NCI-H187 treated with DMSO at 0.1 percent for 48 hours (cell line): ENCODE results near the gene GNB2.
"Not testable (repeated sequence)": the region's sequence is repeated elsewhere in the genome, so short reads cannot be mapped to it uniquely, and the experiment has no call there.

Experiments
- DNase-seq: peaks from one replicate; lab custom pipeline; 2025; lab: John Stamatoyannopoulos, UW

GNB2 gene

GRCh38 chr7:100696123-100696521, 22.6 kb downstream of the GNB2 start:
- no peak for DNase-seq

DNA sequence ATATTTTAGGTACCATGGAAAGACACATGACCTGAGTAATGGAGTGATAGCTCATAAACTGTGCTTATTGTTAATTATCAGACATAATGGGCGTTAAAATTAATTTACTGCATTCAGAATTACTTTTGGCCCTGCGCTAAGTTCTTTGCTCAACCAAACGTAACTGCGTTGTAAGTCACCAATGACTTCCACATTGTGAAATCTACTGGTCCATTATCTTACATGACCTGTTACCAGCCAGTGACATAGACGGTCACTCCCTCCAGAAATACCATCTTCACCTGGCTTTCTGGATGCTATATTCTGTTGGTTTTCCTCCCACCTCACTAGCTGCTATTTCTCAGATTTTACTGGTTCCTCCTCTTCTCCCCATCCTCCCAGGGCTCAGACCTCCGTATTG, 25.5 kb downstream of the GNB2 start:
- no peak for DNase-seq

GRCh38 chr7:100701089-100701488, 27.5 kb downstream of the GNB2 start:
- not testable (repeated sequence) for DNase-seq

- DNase-seq, result no peak
These were observed 31.8 kb downstream of the GNB2 start for GRCh38 chr7:100705320-100705752.

GRCh38 chr7:100705753-100706671, 32.5 kb downstream of the GNB2 start, which contains the start of gene POP7:
Gene POP7, plus strand, starts transcription at chr7:100706121. Its CDS starts 710 bp downstream, at chr7:100706831.
- DNase-seq, result peak; percentile 75

GRCh38 chr7:100706672-100707311, 33.3 kb downstream of the GNB2 start:
- no peak for DNase-seq

DNA sequence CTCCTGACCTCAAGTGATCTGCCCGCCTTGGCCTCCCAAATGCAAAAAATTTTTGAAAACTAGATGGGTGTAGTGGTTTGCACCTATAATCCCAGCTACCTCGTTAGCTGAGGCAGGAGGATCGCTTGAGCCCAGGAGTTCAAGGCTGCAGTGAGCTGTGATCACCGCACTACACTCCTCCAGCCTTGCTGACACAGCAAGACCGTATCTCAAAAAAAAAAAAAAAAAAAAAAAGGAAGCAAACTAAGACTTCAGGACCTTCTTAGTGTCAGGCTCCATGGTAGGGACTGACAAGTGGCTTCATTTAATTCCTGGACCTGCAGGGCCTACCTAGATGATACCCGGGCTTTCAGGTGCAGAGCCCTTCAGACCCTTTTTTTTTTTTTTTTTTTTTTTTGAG, 34.9 kb downstream of the GNB2 start:
- no peak for DNase-seq

GRCh38 chr7:100710452-100710851, 36.9 kb downstream of the GNB2 start:
- DNase-seq, result no peak

DNA sequence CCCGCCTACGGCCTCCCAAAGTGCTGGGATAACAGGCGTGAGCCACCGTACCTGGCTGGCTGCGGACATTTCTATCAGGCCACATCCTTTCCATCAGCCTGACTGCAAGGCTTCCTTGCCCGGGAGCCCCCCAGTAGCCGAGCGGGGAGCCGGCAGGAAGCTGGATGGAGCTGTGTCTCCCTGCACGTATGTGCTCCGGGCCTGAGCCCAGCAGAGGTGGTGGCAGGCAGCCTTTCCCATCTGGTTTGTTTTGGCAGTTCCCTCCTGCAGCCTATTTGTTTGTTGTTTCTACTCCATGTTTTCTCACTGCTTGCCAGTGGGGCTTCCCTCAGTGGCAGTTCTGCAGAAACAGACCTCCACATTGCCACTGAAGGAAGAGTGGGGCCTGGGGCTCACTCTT, 37.8 kb downstream of the GNB2 start:
- no peak for DNase-seq

DNA sequence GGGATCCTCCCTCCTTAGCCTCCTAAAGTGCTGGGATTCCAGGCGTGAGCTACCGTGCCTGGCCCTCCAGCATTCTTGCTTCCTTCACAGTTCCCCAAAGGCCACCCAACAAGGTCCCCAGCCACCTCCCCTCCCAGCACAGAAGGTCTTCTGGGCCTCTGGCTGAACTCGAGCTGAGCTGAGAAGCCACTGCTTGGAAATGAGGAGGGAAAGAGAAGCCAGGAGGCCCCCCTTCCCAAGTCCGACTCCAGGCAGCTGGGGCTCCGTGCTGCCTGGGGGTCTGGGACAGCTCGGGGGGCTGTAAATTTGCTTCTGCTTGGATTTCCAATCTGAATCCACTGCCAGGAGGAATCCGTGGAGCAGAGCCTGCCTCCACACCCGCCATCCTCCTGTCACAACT, 41.2 kb downstream of the GNB2 start:
- no peak for DNase-seq

GRCh38 chr7:100717073-100717472, 43.5 kb downstream of the GNB2 start:
- DNase-seq, result not testable (repeated sequence)

DNA sequence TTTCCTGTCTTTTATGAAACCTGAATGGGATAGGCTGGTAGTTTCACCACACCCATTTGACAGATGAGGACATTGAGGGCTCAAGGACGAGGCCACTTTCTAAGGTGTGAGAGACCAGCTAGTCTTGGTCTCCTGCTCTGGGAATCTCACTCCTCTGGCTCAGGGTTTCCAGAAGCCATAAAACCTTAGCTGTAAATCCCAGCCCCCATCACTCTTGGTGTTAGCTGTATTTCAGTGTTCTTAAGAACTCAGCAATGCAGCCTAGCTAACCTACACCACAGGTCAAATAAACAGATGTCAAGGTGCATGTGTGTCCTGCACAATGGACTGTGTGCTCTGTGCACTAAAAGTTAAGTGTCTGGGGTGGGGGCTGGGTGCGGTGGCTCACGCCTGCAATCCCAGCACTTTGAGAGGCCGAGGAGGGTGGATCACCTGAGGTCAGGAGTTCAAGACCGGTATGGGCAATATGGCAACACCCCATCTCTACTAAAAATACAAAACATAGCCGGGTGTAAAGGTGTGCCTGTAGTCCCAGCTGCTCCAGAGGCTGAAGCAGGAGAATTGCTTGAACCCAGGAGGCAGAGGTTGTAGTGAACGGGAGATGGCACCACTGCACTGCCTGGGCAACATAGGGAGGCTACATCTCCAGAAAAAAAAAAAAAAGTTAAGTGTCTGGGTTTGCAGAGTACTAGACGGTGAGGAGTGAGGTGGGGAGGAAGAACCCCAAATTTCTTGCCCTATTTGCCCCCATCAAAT, 46.2 kb downstream of the GNB2 start:
- no peak for DNase-seq

DNA sequence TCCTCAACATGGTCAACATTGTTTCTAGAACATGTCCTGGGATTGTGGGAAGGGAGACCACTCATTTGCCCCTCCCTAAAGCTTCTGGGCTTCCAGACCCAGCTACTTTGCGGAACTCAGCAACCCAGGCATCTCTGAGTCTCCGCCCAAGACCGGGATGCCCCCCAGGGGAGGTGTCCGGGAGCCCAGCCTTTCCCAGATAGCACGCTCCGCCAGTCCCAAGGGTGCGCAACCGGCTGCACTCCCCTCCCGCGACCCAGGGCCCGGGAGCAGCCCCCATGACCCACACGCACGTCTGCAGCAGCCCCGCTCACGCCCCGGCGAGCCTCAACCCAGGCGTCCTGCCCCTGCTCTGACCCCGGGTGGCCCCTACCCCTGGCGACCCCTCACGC, 46.7 kb downstream of the GNB2 start, which contains the start of gene EPO:
TSS of gene EPO (plus strand) at position 190 of the 392 bp plus-strand sequence. CDS start 513 bp downstream, outside the sequence.
- no peak for DNase-seq

- no peak for DNase-seq
These were observed 47.3 kb downstream of the GNB2 start for GRCh38 chr7:100720671-100721504.

DNA sequence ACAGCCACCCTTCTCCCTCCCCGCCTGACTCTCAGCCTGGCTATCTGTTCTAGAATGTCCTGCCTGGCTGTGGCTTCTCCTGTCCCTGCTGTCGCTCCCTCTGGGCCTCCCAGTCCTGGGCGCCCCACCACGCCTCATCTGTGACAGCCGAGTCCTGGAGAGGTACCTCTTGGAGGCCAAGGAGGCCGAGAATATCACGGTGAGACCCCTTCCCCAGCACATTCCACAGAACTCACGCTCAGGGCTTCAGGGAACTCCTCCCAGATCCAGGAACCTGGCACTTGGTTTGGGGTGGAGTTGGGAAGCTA, 47.9 kb downstream of the GNB2 start:
- DNase-seq, result no peak

DNA sequence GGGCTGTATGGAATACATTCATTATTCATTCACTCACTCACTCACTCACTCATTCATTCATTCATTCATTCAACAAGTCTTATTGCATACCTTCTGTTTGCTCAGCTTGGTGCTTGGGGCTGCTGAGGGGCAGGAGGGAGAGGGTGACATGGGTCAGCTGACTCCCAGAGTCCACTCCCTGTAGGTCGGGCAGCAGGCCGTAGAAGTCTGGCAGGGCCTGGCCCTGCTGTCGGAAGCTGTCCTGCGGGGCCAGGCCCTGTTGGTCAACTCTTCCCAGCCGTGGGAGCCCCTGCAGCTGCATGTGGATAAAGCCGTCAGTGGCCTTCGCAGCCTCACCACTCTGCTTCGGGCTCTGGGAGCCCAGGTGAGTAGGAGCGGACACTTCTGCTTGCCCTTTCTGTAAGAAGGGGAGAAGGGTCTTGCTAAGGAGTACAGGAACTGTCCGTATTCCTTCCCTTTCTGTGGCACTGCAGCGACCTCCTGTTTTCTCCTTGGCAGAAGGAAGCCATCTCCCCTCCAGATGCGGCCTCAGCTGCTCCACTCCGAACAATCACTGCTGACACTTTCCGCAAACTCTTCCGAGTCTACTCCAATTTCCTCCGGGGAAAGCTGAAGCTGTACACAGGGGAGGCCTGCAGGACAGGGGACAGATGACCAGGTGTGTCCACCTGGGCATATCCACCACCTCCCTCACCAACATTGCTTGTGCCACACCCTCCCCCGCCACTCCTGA, 49.1 kb downstream of the GNB2 start:
- DNase-seq, result no peak

DNA sequence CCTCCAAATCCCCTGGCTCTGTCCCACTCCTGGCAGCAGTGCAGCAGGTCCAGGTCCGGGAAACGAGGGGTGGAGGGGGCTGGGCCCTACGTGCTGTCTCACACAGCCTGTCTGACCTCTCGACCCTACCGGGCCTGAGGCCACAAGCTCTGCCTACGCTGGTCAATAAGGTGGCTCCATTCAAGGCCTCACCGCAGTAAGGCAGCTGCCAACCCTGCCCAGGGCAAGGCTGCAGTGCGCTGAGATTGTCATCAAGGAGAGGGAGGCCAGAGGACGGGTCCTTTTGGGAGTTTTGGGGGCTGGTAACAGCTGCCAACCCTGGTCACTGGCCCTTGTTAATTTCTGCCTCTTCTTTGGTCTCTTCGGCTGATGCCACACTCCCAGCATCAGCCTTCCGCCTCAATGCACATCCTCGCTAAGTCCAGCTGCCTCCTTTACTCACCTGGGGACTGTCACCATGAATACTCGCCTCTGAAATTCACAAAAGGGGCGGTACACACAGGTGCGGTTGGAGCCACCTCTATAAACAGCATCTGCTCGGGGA, 50.3 kb downstream of the GNB2 start:
- no peak for DNase-seq

- not testable (repeated sequence) for DNase-seq
These were observed 50.8 kb downstream of the GNB2 start for GRCh38 chr7:100724364-100724763.

DNA sequence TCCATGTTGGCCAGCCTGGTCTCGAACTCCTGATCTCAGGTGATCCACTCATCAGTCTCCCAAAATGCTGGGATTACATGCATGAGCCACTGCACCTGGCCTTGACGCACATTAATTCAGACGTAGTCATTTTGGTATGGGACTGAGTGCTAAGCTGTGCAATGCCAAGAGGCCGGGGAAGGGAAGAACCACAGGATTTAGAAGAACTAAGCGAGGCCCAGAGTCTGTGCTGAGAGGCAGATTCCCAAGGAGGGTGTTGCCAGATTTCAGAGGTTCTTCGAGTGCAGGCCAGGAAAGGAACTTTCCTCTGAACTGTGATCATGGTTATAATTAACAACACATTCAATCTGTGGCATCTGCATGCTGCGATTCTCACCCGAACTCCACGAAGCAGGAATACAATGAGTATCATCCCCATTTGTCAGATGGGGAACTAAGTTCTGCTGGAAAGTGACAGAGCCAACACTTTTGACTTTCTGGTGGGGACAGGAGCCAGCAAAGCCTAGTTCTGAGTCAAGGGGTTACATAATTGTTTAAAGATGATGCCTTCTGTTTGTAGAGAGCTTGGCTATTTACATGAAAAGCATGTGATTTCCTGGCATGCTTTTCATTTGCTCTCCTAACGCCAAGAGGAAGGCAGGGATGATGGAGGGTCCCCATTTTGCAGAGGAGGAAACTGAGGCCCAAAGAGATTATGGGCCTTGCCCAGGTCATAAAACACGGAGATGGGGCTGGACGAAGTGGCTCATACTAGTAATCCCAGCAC, 53.6 kb downstream of the GNB2 start:
- DNase-seq, result no peak

- DNase-seq, result no peak
These were observed 54.7 kb downstream of the GNB2 start for GRCh38 chr7:100728196-100728595.
